Small intestine (tissue), 7 donors: ENCODE results near the gene CYREN. TPM values are rescaled to one million over a fixed set of nuclear protein-coding genes. Genes with fewer than 3 reads are reported as not detected.
"Not testable (repeated sequence)": the region's sequence is repeated elsewhere in the genome, so short reads cannot be mapped to it uniquely, and the experiment has no call there.

ENCODE experiments used
- DNase-seq, 2 donors: peaks; one replicate each; pipeline versions ENCODE4 v3.0.0 to v3.0.0-alpha.2; 2013
- FAIRE-seq: peaks from 2 replicates; lab custom pipeline; 2012; peaks lifted over from hg19 to GRCh38; lab: Jason Lieb, UNC
- H3K27ac ChIP-seq, 3 donors: one replicate each; pipeline ENCODE4 v1.5.1; 2013; ENCODE audit warnings: low read length in 2 of 3, mild to moderate bottlenecking in 2 of 3, control low read depth in 1 of 3, inconsistent platforms in 1 of 3, low read depth in 1 of 3, moderate library complexity in 1 of 3
- H3K27me3 ChIP-seq, 3 donors: one replicate each; pipeline ENCODE4 v1.6.1; 2013; ENCODE audit warnings: low read length in 3 of 3, inconsistent platforms in 1 of 3; ENCODE audit not compliant: control insufficient read depth in 3 of 3, insufficient read depth in 3 of 3
- H3K36me3 ChIP-seq, 3 donors: one replicate each; pipeline ENCODE4 v1.6.1; 2013; ENCODE audit warnings: low read length in 3 of 3, inconsistent platforms in 1 of 3, low read depth in 1 of 3, mild to moderate bottlenecking in 1 of 3, moderate library complexity in 1 of 3; ENCODE audit not compliant: control insufficient read depth in 3 of 3, insufficient read depth in 2 of 3
- H3K4me1 ChIP-seq, 3 donors: one replicate each; pipeline ENCODE4 v1.6.1; 2013; ENCODE audit warnings: low read length in 2 of 3, inconsistent platforms in 1 of 3, low read depth in 1 of 3, mild to moderate bottlenecking in 1 of 3, moderate library complexity in 1 of 3; ENCODE audit not compliant: control insufficient read depth in 3 of 3, insufficient read depth in 2 of 3
- H3K4me3 ChIP-seq, 3 donors: one replicate each; pipeline ENCODE4 v1.5.1; 2013; ENCODE audit warnings: low read length in 3 of 3, control low read depth in 1 of 3, inconsistent platforms in 1 of 3, low read depth in 1 of 3, mild to moderate bottlenecking in 1 of 3, moderate library complexity in 1 of 3
- H3K9me3 ChIP-seq, 2 donors: one replicate each; pipeline ENCODE4 v1.6.1; 2013; ENCODE audit warnings: low read depth in 1 of 2, low read length in 1 of 2; ENCODE audit not compliant: control insufficient read depth in 2 of 2, insufficient read depth in 1 of 2
- WGBS, 3 donors: extraction: QIAGEN DNeasy Blood & Tissue Kit; methylation state at CpG; one replicate each; pipeline ENCODE4 v1.1.7; 2013; 5-methylcytosine and 5-hydroxymethylcytosine counted together
- polyA plus RNA-seq, 4 donors: library from polyadenylated mRNA; stranded (reverse) in 3 of 4; unstranded in 1 of 4; fragments of 200-250 nt in 3 of 4; fragments of 120-200 nt in 1 of 4; gene quantifications; one replicate each; pipeline versions ENCODE4 v1.2.1 to v1.2.3, GENCODE V29; 2013
- donor health status: healthy with polysubstance abuse.
- donor health status: control.
- donor health status: control.
- donor health status: Bipolar disorder and iron deficiency.
- donor health status: healthy.

Gene CYREN
- polyA plus RNA-seq, 4 donors = 26.6 to 33.8 (median 28.9) TPM

- WGBS, 3 donors = 10 to 15% (median 13%) methylated on average over 6 of the region's 6 CpGs
- H3K36me3 ChIP-seq = peaks cover 0 to 3% (median 0%) of the 10 kb centered on the region in 3 donors
- H3K4me1 ChIP-seq = peaks cover 6 to 11% (median 6%) of the 10 kb centered on the region in 3 donors
- H3K9me3 ChIP-seq = no peaks in the 10 kb centered on the region
- H3K4me3 ChIP-seq = peak overlapping the region; percentile 17 to 59 (median 47)
- no peaks in the 10 kb centered on the region for H3K27me3 ChIP-seq
- peak overlapping the region; percentile 87 to 93 (median 89) for H3K27ac ChIP-seq
- DNase-seq (peak in 1 of 2 donors; percentile 28), FAIRE-seq (no peak)
These were observed 23.1 kb downstream of the CYREN start for GRCh38 chr7:135147341-135147898.

- DNase-seq (no peak), FAIRE-seq (no peak)
- no peak overlapping the region for H3K27ac ChIP-seq
- no peaks in the 10 kb centered on the region for H3K36me3 ChIP-seq
- no peaks in the 10 kb centered on the region for H3K27me3 ChIP-seq
- 89 to 93% (median 90%) methylated on average over 3 of the region's 3 CpGs for WGBS, 3 donors
- no peak overlapping the region for H3K4me3 ChIP-seq
- peaks cover 0 to 11% (median 2%) of the 10 kb centered on the region in 3 donors for H3K4me1 ChIP-seq
- H3K9me3 ChIP-seq = no peaks in the 10 kb centered on the region
These were observed 26.4 kb downstream of the CYREN start for GRCh38 chr7:135143885-135144668.

- no peak for FAIRE-seq
- Histone ChIP-seq H3K9me3 (peaks cover 0 to 4% of the 10 kb centered on the region in 2 donors), H3K36me3 (no peaks in the 10 kb centered on the region), H3K27me3 (no peaks in the 10 kb centered on the region), H3K27ac (no peak overlapping the region), H3K4me3 (no peak overlapping the region), H3K4me1 (no peaks in the 10 kb centered on the region)
- no peak for DNase-seq
These were observed 40.9 kb downstream of the CYREN start for GRCh38 chr7:135129579-135129978.

- no peak for DNase-seq
- Histone ChIP-seq H3K4me1 (no peaks in the 10 kb centered on the region), H3K36me3 (no peaks in the 10 kb centered on the region), H3K27me3 (no peaks in the 10 kb centered on the region), H3K27ac (no peak overlapping the region), H3K9me3 (peaks cover 0 to 4% of the 10 kb centered on the region in 2 donors), H3K4me3 (no peak overlapping the region)
- FAIRE-seq = no peak
- WGBS, 3 donors = 63 to 91% (median 64%) methylated on average over 1 of the region's 1 CpG
These were observed 41.6 kb downstream of the CYREN start for GRCh38 chr7:135128931-135129330.

GRCh38 chr7:135124631-135125030 lies 45.9 kb downstream of the CYREN start:
- H3K4me3 ChIP-seq, H3K9me3 ChIP-seq, H3K36me3 ChIP-seq, DNase-seq, H3K27me3 ChIP-seq, H3K27ac ChIP-seq, H3K4me1 ChIP-seq, FAIRE-seq: not testable (repeated sequence)
- 83 to 88% (median 86%) methylated on average over 3 of the region's 3 CpGs for WGBS, 3 donors

- H3K4me1 ChIP-seq = no peaks in the 10 kb centered on the region
- FAIRE-seq (no peak), DNase-seq (no peak)
- peaks cover 0 to 9% of the 10 kb centered on the region in 2 donors for H3K9me3 ChIP-seq
- no peak overlapping the region for H3K27ac ChIP-seq
- 79 to 86% (median 86%) methylated on average over 6 of the region's 6 CpGs for WGBS, 3 donors
- H3K4me3 ChIP-seq = no peak overlapping the region
- no peaks in the 10 kb centered on the region for H3K27me3 ChIP-seq
- no peaks in the 10 kb centered on the region for H3K36me3 ChIP-seq
These were observed 48.6 kb downstream of the CYREN start for GRCh38 chr7:135121868-135122267.

- Histone ChIP-seq H3K9me3 (peaks cover 0 to 9% of the 10 kb centered on the region in 2 donors), H3K27ac (no peak overlapping the region), H3K36me3 (no peaks in the 10 kb centered on the region), H3K27me3 (no peaks in the 10 kb centered on the region), H3K4me3 (no peak overlapping the region), H3K4me1 (no peaks in the 10 kb centered on the region)
- no peak for DNase-seq
- FAIRE-seq = no peak
- WGBS, 3 donors = 96 to 100% (median 98%) methylated on average over 1 of the region's 1 CpG
These were observed 53.4 kb downstream of the CYREN start for GRCh38 chr7:135117096-135117495.
